Stimulated activated CD4-positive, alpha-beta T cell treated with anti-CD3 and anti-CD28 coated beads, Interleukin-15, amount 100 ng/mL, for 24 hours (primary cell): Measurements from ENCODE around the gene ARL8B.
"Not testable (repeated sequence)": the region's sequence is repeated elsewhere in the genome, so short reads cannot be mapped to it uniquely, and the experiment has no call there.

Experiments used
- DNase-seq: peaks from one replicate; pipeline ENCODE4 v3.0.0-alpha.2; 2020

ARL8B gene

DNA sequence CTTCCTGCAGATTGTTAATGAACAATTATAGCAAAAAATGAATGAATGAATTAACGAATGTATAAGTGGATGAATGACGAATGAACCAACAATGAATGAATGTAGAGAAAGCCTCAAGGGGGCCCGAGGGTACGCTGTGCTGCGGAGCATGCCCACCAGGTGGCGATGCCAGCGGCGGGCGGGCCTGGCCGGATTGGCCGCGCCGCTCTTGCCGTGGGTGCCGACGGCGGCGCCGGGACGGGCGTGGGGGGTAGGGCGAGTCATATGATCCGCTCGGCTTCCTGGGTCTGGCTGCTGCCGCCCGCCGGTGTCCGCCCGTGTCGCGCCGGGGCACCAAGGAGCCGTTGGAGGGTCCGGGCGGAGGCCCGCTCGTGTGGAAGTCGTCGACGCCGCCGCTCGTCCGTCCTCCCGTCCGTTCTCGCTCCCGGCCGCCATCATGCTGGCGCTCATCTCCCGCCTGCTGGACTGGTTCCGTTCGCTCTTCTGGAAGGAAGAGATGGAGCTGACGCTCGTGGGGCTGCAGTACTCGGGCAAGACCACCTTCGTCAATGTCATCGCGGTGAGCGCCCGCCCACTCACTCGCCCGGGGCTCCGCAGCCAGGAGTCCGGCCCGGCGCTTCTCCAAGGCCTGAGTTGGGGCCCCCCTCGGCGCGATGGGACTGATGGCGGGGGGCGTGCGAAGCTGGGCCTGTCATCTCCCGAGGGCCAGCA, at the start of gene ARL8B:
TSS of gene ARL8B (plus strand) at position 263 of the 711 bp plus-strand sequence. CDS start at position 437, 174 bp downstream.
- DNase-seq, result peak; percentile 95

DNA sequence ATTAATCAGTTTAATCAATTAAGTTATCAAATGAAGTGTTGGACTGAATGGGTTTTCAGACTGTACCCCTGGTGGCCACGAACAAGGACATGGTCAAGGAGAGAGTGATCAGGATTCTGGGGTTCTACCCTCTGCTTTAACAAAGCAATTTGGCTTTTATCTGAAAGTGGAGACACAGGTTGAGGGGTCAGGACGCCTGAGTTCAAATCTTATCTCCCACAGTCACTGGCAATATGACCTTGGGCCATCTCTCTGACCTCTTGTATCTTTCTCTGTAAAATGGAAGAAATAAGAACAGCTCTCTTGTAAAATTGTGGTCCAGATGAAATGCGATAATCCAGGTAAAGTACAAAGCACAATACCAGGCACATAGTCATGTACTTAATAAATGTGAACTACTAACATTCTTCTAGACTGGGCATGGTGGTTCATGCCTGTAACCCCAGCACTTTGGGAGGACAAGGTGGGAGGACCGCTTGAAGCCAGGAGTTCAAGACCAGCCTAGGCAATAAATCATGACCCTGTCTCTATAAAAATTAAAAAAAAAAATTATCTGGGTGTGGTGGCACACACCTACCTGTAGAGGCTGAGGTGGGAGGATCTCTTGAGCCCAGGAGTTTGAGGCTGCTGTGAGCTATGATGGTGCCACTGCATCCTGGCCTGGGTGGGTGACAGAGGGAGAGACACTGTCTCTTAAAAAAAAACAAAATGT, 48.6 kb upstream of the ARL8B start:
- no peak for DNase-seq

DNA sequence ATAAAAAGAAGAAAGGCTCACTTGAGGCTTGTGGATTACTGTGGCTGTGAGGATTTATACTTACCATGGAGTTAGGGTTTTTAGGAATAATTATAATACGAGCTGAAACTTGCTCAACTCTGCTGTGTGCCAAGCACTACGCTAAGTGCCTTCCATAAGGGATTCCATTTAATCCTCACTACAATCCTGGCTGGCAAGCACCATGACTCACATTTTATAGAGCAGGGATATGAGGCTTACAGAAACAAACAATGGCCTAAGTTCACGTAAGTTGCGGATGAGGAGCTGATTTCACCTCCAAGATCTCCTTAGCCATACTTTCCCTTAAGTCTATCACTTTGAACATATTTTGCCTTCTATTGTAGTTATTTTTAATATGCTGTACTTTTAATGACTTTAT, 43.9 kb upstream of the ARL8B start:
- DNase-seq, result no peak

- DNase-seq, result no peak
These were observed 42.3 kb upstream of the ARL8B start for GRCh38 chr3:5079761-5080160.

DNA sequence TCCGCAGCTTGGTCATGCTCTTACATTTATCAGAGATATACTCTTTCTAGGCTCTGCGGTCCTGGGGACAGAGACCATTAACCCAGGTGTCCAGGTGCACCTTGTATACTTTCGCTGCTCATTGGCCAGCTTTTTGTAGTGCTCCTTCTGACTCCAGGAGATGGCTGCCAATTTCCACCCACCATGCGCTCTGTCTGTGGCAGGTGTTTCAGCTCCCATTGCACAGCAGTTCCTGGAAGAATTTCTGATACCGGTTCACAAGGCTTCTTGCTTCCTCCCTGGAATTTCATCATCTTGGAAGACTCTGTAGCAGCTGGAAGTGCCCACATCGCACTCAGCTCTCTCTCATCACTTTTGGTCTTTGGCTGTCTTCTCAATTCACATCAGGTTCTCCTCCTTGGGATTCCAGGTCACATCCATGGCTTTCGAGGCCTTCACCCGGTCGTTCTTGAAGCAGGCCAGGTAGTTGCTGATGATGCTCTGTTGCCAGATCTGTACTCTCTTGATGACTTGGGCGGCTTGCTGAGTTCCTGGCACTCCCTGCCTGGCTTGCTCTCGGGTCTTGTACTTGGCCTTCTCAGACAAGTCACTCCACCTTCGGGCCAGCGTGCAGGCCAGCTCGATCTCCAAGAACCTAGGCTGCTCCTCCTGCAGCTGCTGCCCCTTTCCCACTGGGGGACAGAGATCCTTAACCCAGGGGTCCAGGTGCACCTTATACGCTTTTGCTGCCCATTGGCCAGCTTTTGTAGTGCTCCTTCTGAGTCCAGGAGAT, 41.1 kb upstream of the ARL8B start:
- no peak for DNase-seq

- DNase-seq, result not testable (repeated sequence)
These were observed 39.9 kb upstream of the ARL8B start for GRCh38 chr3:5081973-5082788.

DNA sequence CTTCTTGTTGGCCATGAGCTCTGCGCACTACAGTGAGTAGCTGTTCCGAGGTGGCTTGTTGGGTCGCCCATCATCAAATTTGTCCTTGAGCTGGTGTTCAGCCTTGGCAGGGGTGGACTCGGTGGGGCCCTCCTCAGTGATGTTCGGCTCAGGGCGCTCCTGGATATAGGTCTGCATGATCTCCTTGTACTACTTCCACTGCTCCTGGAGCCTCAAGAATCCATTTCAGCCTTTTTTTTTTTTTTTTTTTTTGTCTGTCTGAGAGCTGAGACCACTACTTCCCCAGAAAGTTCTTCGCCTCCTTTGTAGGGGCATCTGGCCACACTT, 39.3 kb upstream of the ARL8B start:
- no peak for DNase-seq

GRCh38 chr3:5084224-5084623, 37.9 kb upstream of the ARL8B start:
- no peak for DNase-seq

DNA sequence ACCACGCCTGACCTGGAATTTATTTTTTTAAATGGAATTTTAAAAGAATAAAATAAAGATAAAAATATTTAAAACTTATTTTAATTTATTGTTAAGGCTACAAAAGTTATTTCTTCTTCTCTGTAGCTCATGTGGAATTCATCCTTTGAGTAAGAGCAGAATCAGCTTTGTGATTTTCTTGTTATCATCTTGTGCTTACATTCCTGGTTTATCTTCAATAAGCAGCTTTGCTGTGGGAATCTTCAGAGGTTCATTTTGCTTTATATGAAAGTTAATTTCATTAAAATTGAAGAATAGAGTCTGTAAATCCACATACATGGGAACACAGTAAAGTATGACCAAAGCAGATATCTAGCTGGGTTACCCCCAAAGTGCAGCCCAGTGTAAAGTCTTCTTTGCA, 35.4 kb upstream of the ARL8B start:
- no peak for DNase-seq

GRCh38 chr3:5087209-5087608, 34.9 kb upstream of the ARL8B start:
- DNase-seq, result no peak

DNA sequence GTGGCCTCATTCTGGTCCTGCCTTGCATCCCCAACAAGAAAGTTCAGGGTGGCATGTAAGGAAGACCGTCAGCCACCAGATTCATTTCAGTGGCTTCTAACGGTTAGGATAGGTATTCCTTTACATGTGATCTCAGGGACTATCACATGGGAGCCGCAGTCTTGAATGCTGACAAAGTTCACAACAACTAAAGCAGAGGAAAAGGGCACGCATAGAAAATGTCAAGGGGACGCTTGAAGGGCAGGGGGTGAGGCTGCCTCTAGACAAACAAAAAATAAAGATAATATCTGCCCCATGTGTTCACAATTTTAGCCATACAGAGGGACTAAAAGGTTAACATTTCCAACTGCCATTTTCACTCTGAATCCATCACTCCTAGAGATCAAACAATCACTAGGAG, 31.9 kb upstream of the ARL8B start:
- no peak for DNase-seq

GRCh38 chr3:5092018-5092417, 30.1 kb upstream of the ARL8B start:
- no peak for DNase-seq

- no peak for DNase-seq
These were observed 28.4 kb upstream of the ARL8B start for GRCh38 chr3:5093731-5094130.

GRCh38 chr3:5095886-5096285, 26.2 kb upstream of the ARL8B start:
- DNase-seq, result peak; percentile 23

DNA sequence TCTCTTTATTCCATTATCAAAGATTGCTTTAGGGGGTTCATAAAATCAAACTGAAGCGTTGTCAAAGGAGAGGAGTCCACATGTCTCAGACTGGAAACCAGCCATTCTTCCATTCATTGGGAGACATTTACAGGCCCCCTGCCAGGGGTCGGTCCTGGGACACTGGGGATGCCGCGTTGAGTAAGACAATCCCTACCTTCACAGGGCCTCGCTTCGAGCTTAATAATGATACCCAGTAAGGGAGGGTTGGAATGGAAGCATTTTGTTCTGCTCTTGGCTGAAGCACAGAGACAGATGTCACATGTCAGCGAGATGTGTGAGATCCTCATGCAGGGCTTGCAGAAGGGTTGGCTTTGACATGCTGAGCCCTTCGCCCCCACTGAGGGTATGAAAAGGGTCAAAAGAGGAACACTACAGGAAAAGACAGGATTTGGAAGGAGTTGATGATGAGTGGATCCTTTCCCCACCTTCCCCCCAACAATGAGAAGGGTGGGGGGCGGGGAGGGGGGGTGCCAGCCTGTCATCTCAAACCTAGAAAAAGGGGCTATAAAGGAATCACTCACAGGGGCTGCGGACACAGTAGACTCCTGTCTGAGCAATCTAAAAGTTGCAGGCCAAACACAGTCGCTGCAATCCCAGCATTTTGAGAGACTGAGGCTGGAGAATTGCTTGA, 25.6 kb upstream of the ARL8B start:
- DNase-seq, result no peak

DNA sequence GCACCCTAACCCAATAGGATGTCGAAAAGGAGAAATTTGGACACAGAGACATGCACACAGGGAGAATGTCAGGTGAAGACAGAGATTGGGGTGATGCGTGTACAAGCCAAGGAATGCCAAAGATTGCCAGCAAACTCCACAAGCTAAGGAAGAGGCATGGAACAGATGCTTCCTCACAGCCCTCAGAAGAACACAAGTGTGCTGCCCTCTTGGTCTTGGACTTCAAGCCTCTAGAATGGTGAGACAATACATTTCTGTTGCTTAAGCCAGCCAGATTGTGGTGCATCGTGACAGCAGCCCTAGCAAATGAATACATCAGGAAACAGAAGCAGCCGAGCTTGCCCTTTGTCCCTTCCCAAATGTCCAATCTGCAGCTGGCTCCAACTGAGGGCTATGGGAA, 23.7 kb upstream of the ARL8B start:
- DNase-seq, result no peak

GRCh38 chr3:5102532-5102931, 19.6 kb upstream of the ARL8B start:
- DNase-seq, result no peak

DNA sequence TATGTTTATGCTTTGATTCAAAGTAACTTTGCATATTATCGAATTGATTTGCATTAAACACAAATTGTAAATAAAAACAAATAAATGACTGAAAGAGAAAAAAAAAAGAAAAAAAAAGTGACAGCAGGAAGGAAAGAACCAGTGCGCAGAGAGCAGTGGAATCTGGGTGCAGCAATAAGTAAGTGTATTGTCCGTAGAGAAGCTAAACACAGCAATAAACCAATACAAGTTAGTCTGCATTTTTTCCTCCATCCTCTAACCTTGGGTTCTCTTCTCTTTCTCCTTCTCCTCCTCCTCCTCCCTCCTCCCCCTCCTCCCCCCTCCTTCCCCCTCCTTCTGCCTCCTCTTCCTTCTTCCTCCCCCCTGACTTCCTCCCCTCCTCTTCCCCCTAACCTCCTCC, 18.3 kb upstream of the ARL8B start:
- no peak for DNase-seq

DNA sequence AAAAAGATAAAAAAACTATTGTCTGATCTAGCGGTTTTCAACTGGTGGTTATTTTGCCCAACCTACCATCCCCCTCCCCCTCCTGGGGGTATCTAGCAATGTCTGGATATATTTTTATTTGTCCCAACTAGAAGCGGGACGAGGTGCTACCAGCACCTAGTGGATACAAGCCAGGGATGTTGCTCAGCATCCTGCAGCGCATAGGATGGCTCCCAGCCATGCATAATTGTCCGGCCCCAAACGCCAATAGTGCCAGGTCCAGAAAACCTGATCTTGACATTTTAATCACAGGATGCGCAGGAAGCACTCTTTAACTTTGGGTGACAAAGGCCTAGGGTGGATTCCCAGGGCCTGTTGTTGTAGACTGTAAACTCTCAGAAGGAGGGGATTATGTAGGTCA, 17.0 kb upstream of the ARL8B start:
- no peak for DNase-seq

GRCh38 chr3:5106371-5106770, 15.7 kb upstream of the ARL8B start:
- not testable (repeated sequence) for DNase-seq

DNA sequence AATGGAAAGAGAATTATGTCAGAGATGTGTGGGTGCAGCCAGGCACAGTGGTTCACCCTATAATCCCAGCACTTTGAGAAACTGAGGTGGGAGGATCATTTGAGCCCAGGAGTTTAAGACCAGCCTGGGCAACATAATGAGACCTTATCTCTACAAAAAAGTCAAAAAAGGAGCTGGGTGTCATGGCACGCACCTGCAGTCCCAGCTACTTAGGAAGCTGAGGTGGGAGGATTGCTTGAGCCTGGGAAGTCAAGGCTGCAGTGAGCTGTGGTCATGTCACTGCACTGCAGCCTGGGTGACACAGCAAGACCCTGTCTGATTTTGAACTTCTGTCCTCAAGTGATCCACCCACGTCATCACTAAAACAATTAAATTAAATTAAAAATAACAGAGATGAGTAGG, 15.2 kb upstream of the ARL8B start:
- not testable (repeated sequence) for DNase-seq

GRCh38 chr3:5110337-5110736, 11.8 kb upstream of the ARL8B start:
- no peak for DNase-seq

GRCh38 chr3:5112043-5112442, 10.0 kb upstream of the ARL8B start:
- no peak for DNase-seq
